Neural cell (in vitro differentiated cells): ENCODE measurements around the gene MAEA. TPM values are rescaled to one million over a fixed set of nuclear protein-coding genes. Genes with fewer than 3 reads are reported as not detected.
"Not testable (repeated sequence)": the region's sequence is repeated elsewhere in the genome, so short reads cannot be mapped to it uniquely, and the experiment has no call there.

Experiments
- H2AFZ ChIP-seq: fragments of 200-600, 300-800 bp; sonication (generic), shearing (Covaris generic); 2 replicates; pipeline ENCODE4 v1.6.0; 2014; ENCODE audit warnings: low read depth, mild to moderate bottlenecking, antibody characterized with exemption, low read length, moderate library complexity
- H3F3A ChIP-seq: fragments of 200-600 bp; shearing (Covaris generic); 2 replicates; pipeline ENCODE4 v1.6.1; 2016; ENCODE audit warnings: mild to moderate bottlenecking, moderate library complexity, mixed read lengths, antibody characterized with exemption, low read length; ENCODE audit not compliant: insufficient read depth, poor library complexity, severe bottlenecking
- H3K27ac ChIP-seq: fragments of 200-600, 300-800 bp; sonication (generic), shearing (Covaris generic); 2 replicates; pipeline ENCODE4 v1.5.1; 2014; ENCODE audit warnings: mild to moderate bottlenecking, low read length, moderate library complexity
- H3K27me3 ChIP-seq: fragments of 300-800, 200-600 bp; sonication (generic), shearing (Covaris generic); 2 replicates; pipeline ENCODE4 v1.6.0; 2014; ENCODE audit warnings: mild to moderate bottlenecking, low read depth, low read length, moderate library complexity; ENCODE audit not compliant: insufficient read depth
- H3K36me3 ChIP-seq: fragments of 300-800, 200-600 bp; sonication (generic), shearing (Covaris generic); 2 replicates; pipeline ENCODE4 v1.5.1; 2014; ENCODE audit warnings: mild to moderate bottlenecking, antibody characterized with exemption, low read length, moderate library complexity; ENCODE audit not compliant: insufficient read depth
- H3K4me2 ChIP-seq: fragments of 300-800, 200-600 bp; sonication (generic), shearing (Covaris generic); 2 replicates; pipeline ENCODE4 v1.6.0; 2014; ENCODE audit warnings: mild to moderate bottlenecking, low read length
- H3K4me3 ChIP-seq: fragments of 300-800, 200-600 bp; sonication (generic), shearing (Covaris generic); 2 replicates; pipeline ENCODE4 v1.5.1; 2014; ENCODE audit warnings: mild to moderate bottlenecking, low read length, moderate library complexity
- H3K79me2 ChIP-seq: fragments of 200-600 bp; shearing (Covaris generic); replicated peaks from 2 replicates; pipeline ENCODE4 v1.6.0; 2014; ENCODE audit warnings: mild to moderate bottlenecking, low read length, moderate library complexity; ENCODE audit not compliant: insufficient read depth
- H3K9ac ChIP-seq: fragments of 300-800, 200-600 bp; sonication (generic), shearing (Covaris generic); 2 replicates; pipeline ENCODE4 v1.6.1; 2016; ENCODE audit warnings: mild to moderate bottlenecking, low read length, mixed read lengths
- H3K9me2 ChIP-seq: fragments of 200-600 bp; shearing (Covaris generic); 2 replicates; pipeline ENCODE4 v1.6.1; 2016; ENCODE audit warnings: mild to moderate bottlenecking, low read length, mixed read lengths; ENCODE audit not compliant: insufficient read depth
- H3K9me3 ChIP-seq: fragments of 200-600, 300-800 bp; sonication (generic), shearing (Covaris generic); 2 replicates; pipeline ENCODE4 v1.6.1; 2016; ENCODE audit warnings: mild to moderate bottlenecking, mixed run types, low read length, moderate library complexity, mixed read lengths
- H4K20me1 ChIP-seq: fragments of 200-600 bp; shearing (Covaris generic); 2 replicates; pipeline ENCODE4 v1.6.1; 2016; ENCODE audit warnings: mild to moderate bottlenecking, mixed run types; ENCODE audit not compliant: insufficient read depth
- CTCF ChIP-seq: fragments of 450-650 bp; IDR thresholded peaks from 2 replicates; pipeline ENCODE4 v1.5.1; 2014; ENCODE audit warnings: antibody characterized with exemption, mild to moderate bottlenecking, moderate library complexity; ENCODE audit not compliant: poor library complexity, severe bottlenecking
- EP300 ChIP-seq: fragments of 450-650 bp; conservative IDR thresholded peaks from 2 replicates; pipeline ENCODE4 v1.6.1; 2014; ENCODE audit warnings: antibody characterized with exemption, mild to moderate bottlenecking, moderate library complexity; ENCODE audit not compliant: poor library complexity, severe bottlenecking
- EZH2 ChIP-seq: fragments of 200-600, 300-800 bp; shearing (Covaris generic), sonication (generic); IDR thresholded peaks from 2 replicates; pipeline ENCODE4 v1.6.1; 2014; ENCODE audit warnings: antibody characterized with exemption, low read length, borderline replicate concordance, mild to moderate bottlenecking; ENCODE audit not compliant: insufficient read depth, poor library complexity, severe bottlenecking
- MXI1 ChIP-seq: fragments of 450-650 bp; conservative IDR thresholded peaks from 2 replicates; pipeline ENCODE4 v1.6.1; 2014; ENCODE audit warnings: antibody characterized with exemption, mild to moderate bottlenecking; ENCODE audit not compliant: poor library complexity, severe bottlenecking
- POLR2AphosphoS5 ChIP-seq: IDR thresholded peaks from 2 replicates; pipeline ENCODE4 v1.6.1; 2012
- RAD21 ChIP-seq: fragments of 450-650 bp; conservative IDR thresholded peaks from 2 replicates; pipeline ENCODE4 v1.6.1; 2014; ENCODE audit warnings: antibody characterized with exemption, mild to moderate bottlenecking, moderate library complexity
- REST ChIP-seq: IDR thresholded peaks from 2 replicates; pipeline ENCODE4 v1.6.1; 2012; ENCODE audit warnings: borderline replicate concordance
- SMC3 ChIP-seq: fragments of 450-650 bp; conservative IDR thresholded peaks from 2 replicates; pipeline ENCODE4 v1.6.1; 2014; ENCODE audit warnings: antibody characterized with exemption, mild to moderate bottlenecking, moderate library complexity; ENCODE audit not compliant: poor library complexity
- TAF1 ChIP-seq: IDR thresholded peaks from 2 replicates; pipeline ENCODE4 v1.6.1; 2012; ENCODE audit warnings: low read depth
- polyA plus RNA-seq: library from polyadenylated mRNA; depleted of rRNA; stranded (reverse); fragments of >200 nt; gene quantifications from 2 replicates; pipeline ENCODE4 v1.2.3, GENCODE V29; 2014

The MAEA gene
- polyA plus RNA-seq, 1 donor from 2014 or later, result 106 TPM

GRCh38 chr4:1332686-1333085 is 43.0 kb downstream of the MAEA start:
- Histone ChIP-seq H2AFZ (no peak overlapping the region), H4K20me1 (no peaks in the 10 kb centered on the region), H3K4me2 (no peak overlapping the region), H3K4me3 (no peak overlapping the region), H3K36me3 (no peaks in the 10 kb centered on the region), H3K9ac (no peak overlapping the region), H3F3A (no peaks in the 10 kb centered on the region), H3K79me2 (no peaks in the 10 kb centered on the region), H3K27me3 (no peaks in the 10 kb centered on the region), H3K27ac (no peak overlapping the region), H3K9me2 (no peaks in the 10 kb centered on the region), H3K9me3 (no peaks in the 10 kb centered on the region)
- TF ChIP-seq SMC3, result no peak
- no peak for TF ChIP-seq RAD21
- TF ChIP-seq EP300, result no peak
- no peak for TF ChIP-seq REST

DNA sequence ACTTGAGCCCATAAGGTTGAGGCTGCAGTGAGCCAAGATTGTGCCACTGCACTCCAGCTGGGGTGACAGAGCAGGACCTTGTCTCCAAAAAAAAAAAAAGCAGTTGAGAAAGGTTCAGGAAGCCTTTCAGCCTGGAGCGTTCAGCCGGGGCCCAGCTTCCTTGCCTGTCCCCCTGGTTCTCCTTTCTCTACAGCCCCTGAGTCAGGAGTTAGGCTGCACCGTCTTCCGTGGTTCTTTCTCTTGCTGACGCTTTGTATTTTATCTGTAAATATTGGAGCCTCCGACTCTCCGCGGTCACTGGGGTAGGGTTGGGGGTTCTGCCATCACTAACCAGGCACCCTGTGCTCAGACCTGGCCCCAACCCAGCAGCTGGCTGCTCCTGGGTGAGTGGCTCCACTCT is 43.6 kb downstream of the MAEA start:
- H3K4me2 ChIP-seq, result no peak overlapping the region
- no peak overlapping the region for H3K9ac ChIP-seq
- no peaks in the 10 kb centered on the region for H3K9me2 ChIP-seq
- H3K36me3 ChIP-seq, result no peaks in the 10 kb centered on the region
- no peak overlapping the region for H2AFZ ChIP-seq
- no peaks in the 10 kb centered on the region for H3K9me3 ChIP-seq
- H3K27me3 ChIP-seq, result no peaks in the 10 kb centered on the region
- H3K4me3 ChIP-seq, result no peak overlapping the region
- H3K27ac ChIP-seq, result no peak overlapping the region
- no peaks in the 10 kb centered on the region for H3F3A ChIP-seq
- no peak for TF ChIP-seq CTCF
- TF ChIP-seq TAF1, result no peak
- TF ChIP-seq REST, result no peak
- TF ChIP-seq POLR2AphosphoS5, result no peak
- TF ChIP-seq EP300, result no peak
- TF ChIP-seq RAD21, result no peak
- no peak for TF ChIP-seq MXI1
- no peak for TF ChIP-seq EZH2
- no peak for TF ChIP-seq SMC3
- no peaks in the 10 kb centered on the region for H4K20me1 ChIP-seq
- no peaks in the 10 kb centered on the region for H3K79me2 ChIP-seq

DNA sequence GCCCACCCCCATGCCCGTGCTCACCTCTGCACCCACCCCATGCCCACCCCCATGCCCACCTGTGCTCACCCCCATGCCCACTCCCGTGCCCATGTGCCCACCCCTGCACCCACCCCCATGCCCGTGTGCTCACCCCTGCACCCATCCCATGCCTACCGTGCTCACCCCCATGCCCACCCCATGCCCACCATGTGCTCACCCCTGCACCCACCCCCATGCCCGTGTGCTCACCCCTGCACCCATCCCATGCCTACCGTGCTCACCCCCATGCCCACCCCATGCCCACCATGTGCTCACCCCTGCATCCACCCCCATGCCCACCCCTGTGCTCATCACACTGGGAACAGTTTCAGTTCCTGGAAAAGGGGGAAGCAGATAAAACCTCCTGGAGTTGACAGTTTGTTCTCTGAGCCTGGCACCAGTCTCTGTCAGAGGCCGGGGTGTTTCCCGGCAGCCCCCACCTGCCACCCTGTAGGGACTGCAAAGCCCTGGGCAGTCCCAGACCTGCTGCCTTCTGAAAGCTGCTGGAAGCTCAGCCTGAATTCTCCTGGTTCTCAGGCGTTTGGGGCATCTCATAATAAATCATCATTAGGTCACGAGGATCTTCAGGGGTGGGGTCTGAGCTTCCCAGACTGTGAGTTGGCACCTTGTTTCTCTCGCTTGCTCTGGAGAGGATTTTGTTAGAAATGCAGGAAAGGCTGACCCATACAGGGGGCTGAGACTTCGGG is 44.3 kb downstream of the MAEA start:
- not testable (repeated sequence) for H3F3A ChIP-seq, H3K27me3 ChIP-seq, H3K9me2 ChIP-seq, H3K27ac ChIP-seq, H3K9ac ChIP-seq, H3K4me2 ChIP-seq, H4K20me1 ChIP-seq, H2AFZ ChIP-seq, H3K4me3 ChIP-seq, H3K79me2 ChIP-seq, H3K36me3 ChIP-seq, H3K9me3 ChIP-seq
